SK-N-MC (cell line): ENCODE results near the gene MFSD6L.

Source experiments
- DNase-seq: peaks from one replicate; pipeline ENCODE4 v3.0.0-alpha.2; 2011; ENCODE audit warnings: low read depth, low spot score
- H3K27ac ChIP-seq: fragments of 200-600 bp; sonication (generic); 2 replicates; pipeline ENCODE4 v1.5.1; 2016; ENCODE audit warnings: mixed run types
- H3K36me3 ChIP-seq: fragments of 200-600 bp; sonication (generic); 2 replicates; pipeline ENCODE4 v1.6.1; 2017; ENCODE audit warnings: antibody characterized with exemption, low read length, mixed read lengths; ENCODE audit not compliant: insufficient read depth
- H3K4me3 ChIP-seq: fragments of 200-600 bp; sonication (generic); 2 replicates; pipeline ENCODE4 v1.5.1; 2016
- H3K9ac ChIP-seq: fragments of 200-600 bp; sonication (generic); 2 replicates; pipeline ENCODE4 v1.8.0; 2017; ENCODE audit warnings: mixed run types, mixed read lengths; ENCODE audit not compliant: insufficient read length
- H3K9me3 ChIP-seq: fragments of 200-600 bp; sonication (generic); 2 replicates; pipeline ENCODE4 v1.6.1; 2017; ENCODE audit warnings: low read depth, mild to moderate bottlenecking, antibody characterized with exemption, low read length, moderate library complexity, mixed read lengths
- EZH2 ChIP-seq: fragments of 200-600 bp; sonication (generic); IDR thresholded peaks from one replicate; pipeline ENCODE4 v1.6.1; 2017; ENCODE audit warnings: antibody characterized with exemption
- FOXP2 ChIP-seq: optimal IDR thresholded peaks from 2 replicates; pipeline ENCODE3; 2011; ENCODE audit warnings: mild to moderate bottlenecking, moderate library complexity; ENCODE audit not compliant: insufficient read depth; ENCODE audit errors: extremely low read length, control extremely low read depth
- POLR2AphosphoS5 ChIP-seq: IDR thresholded peaks from 2 replicates; pipeline ENCODE4 v1.6.1; 2012; ENCODE audit warnings: mild to moderate bottlenecking, low read depth, low read length, borderline replicate concordance

MFSD6L gene

DNA sequence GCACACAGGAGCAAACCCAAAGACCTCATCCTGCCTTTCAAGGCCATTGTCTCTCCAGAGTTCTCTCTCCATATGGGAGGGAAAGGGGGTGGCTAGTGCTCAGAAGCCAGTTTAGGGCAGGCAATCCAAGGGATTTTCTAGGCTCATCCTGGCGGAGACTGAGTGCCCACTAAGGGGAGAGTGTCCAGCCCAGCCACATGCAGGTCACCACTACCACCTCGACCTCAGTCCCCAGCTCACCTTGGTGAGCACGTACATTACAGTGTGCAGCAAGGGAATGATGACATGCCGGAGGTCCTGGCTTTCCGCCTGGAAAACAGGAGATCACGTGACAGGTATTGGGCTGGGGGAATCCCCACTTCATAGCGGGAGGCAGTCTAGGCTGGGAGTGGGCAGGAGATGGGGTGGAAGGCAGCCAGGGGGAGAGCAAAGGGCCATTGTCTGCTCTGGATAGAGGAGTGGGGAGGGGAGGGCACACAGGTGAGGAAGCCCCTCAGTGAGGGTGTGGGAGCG lies 38.5 kb upstream of the MFSD6L start:
- H3K9me3 ChIP-seq, result no peaks in the 10 kb centered on the region
- H3K9ac ChIP-seq, result no peak overlapping the region
- H3K4me3 ChIP-seq, result no peak overlapping the region
- no peak for DNase-seq
- H3K36me3 ChIP-seq, result no peaks in the 10 kb centered on the region
- no peak for TF ChIP-seq EZH2
- no peak for TF ChIP-seq POLR2AphosphoS5
- TF ChIP-seq FOXP2, result no peak
- H3K27ac ChIP-seq, result no peak overlapping the region

DNA sequence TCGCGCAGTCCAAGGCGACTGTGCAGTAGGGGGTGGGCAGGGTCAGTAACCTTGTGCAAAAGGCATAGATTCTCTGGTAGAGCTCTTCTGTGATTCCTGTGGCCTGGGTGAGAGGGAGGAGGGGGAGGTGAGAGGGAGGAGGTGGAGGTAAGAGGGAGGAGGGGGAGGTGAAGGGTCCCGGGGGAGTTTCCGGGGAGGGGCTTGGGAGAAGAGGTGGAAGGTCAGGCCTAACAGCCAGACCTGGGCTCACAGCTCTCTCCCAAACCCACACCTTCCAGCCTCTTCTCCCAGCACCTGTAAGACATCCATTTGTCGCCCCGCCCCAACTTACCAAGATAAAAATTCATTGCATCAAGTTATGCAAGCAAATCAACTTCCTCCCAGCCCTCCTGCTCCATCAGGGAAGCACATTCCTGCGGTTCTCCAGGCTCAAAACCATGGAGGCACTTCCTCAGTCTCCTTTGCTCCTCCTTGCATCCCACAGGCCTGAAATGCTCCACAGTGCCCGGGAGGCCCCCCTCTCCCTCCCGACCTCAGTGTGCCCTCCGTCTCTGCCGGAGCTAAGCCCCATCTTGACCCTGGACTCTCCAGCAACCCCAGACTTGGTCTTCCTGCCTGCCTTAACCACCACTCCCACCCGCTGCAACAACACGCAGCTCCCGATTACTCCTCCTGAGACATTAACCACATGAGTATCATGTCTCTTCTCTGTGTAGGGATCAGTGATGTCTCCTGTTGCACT lies 37.8 kb upstream of the MFSD6L start:
- TF ChIP-seq FOXP2 (no peak), EZH2 (no peak), POLR2AphosphoS5 (no peak)
- Histone ChIP-seq H3K36me3 (no peaks in the 10 kb centered on the region), H3K27ac (no peak overlapping the region), H3K4me3 (no peak overlapping the region), H3K9me3 (no peaks in the 10 kb centered on the region), H3K9ac (no peak overlapping the region)
- DNase-seq, result no peak

GRCh38 chr17:8835631-8836364 lies 36.6 kb upstream of the MFSD6L start:
- Histone ChIP-seq H3K4me3 (no peak overlapping the region), H3K9ac (no peak overlapping the region), H3K27ac (no peak overlapping the region), H3K36me3 (no peaks in the 10 kb centered on the region), H3K9me3 (no peaks in the 10 kb centered on the region)
- TF ChIP-seq EZH2 (no peak), FOXP2 (no peak), POLR2AphosphoS5 (no peak)
- no peak for DNase-seq

GRCh38 chr17:8835106-8835505 lies 35.9 kb upstream of the MFSD6L start:
- Histone ChIP-seq H3K27ac (no peak overlapping the region), H3K36me3 (no peaks in the 10 kb centered on the region), H3K9me3 (no peaks in the 10 kb centered on the region), H3K4me3 (no peak overlapping the region), H3K9ac (no peak overlapping the region)
- no peak for DNase-seq
- no peak for TF ChIP-seq POLR2AphosphoS5
- TF ChIP-seq EZH2, result no peak
- no peak for TF ChIP-seq FOXP2

GRCh38 chr17:8832711-8833352 lies 33.7 kb upstream of the MFSD6L start:
- no peak for DNase-seq
- H3K9ac ChIP-seq, result no peak overlapping the region
- no peaks in the 10 kb centered on the region for H3K9me3 ChIP-seq
- TF ChIP-seq EZH2 (no peak), FOXP2 (no peak), POLR2AphosphoS5 (no peak)
- H3K27ac ChIP-seq, result no peak overlapping the region
- no peaks in the 10 kb centered on the region for H3K36me3 ChIP-seq
- no peak overlapping the region for H3K4me3 ChIP-seq

DNA sequence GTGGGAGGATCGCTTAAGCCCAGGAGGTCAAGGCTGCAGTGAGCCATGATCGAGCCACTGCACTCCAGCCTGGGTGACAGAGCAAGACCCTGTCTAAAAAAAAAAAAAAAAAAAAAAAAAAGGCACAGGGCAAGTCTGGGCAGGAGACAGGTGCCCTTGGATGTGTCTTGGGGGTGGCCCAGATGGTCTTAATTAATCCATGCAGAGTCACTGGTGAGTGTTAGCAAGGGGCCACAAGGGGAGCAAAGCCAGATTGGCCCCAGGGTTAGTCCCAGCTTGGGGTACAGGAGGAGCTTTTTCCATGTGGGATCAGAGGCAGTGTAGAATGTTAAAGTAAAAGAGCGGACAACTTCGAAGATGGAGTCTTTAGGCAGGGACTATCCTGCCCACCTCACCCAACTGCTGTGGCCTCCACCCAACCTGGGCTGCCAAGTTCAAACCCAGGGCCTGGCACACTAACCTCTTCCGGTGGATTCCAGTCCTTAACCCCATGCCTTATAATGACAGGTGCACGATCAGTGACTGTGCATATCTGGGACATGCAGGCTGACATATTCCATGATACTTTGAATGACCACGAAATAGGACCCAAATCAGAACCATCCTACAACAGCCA lies 32.2 kb upstream of the MFSD6L start:
- no peak for TF ChIP-seq EZH2
- no peak for TF ChIP-seq POLR2AphosphoS5
- TF ChIP-seq FOXP2, result no peak
- Histone ChIP-seq H3K9ac (no peak overlapping the region), H3K27ac (no peak overlapping the region), H3K36me3 (no peaks in the 10 kb centered on the region), H3K4me3 (no peak overlapping the region), H3K9me3 (no peaks in the 10 kb centered on the region)
- DNase-seq, result no peak

DNA sequence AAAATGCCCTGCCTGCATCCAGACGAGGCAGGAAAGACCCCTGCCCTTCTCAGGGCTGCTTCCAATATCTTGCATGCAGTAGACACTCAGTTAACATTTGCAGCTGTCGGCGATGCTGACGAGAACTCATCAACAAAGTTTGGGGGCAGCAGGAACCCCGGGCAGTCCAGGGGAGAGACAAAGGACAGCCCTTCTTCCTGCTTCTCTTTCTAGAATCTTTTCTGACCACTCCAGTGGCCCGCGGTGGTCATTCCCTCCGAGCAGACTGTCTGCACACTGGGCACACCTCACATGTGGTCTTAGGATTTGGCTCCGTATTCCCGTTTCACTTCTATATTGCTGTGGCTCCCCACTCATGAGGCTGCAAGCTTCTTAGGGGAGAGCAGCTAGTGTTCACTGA lies 31.0 kb upstream of the MFSD6L start:
- no peak for DNase-seq
- H3K4me3 ChIP-seq, result no peak overlapping the region
- H3K27ac ChIP-seq, result no peak overlapping the region
- H3K9ac ChIP-seq, result no peak overlapping the region
- H3K36me3 ChIP-seq, result no peaks in the 10 kb centered on the region
- no peaks in the 10 kb centered on the region for H3K9me3 ChIP-seq
- TF ChIP-seq POLR2AphosphoS5 (no peak), EZH2 (no peak), FOXP2 (no peak)
